ENCODE measurements around the gene PTPRM. TPM values are rescaled to one million over a fixed set of nuclear protein-coding genes. Genes with fewer than 3 reads are reported as not detected.

The PTPRM gene
- total RNA-seq, 1 donor: 84.7 TPM

DNA sequence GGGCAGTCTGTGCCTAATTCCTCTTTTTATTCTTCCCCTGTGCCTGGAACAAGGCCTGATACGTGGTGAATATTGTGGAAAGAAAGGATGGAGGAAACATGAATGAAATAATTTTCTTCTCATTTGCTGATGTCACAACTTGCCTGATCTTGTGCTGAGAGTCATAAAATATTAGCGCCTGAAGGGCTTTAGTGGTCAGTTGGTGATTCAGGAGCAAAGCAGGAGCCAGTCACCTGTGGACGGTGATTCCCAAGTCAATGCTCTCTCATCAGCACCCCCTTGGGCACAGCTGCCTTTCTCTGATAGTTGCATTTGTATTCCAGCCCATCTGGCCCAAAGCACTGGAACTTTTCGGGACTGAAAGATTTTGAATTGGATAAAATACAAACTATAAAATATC, 539.5 kb downstream of the PTPRM start:
- no peaks in the 10 kb centered on the region for H3K27me3 ChIP-seq (ENCODE audit: insufficient read depth, low read length)
- no peak overlapping the region for H3K4me2 ChIP-seq (ENCODE audit: insufficient read depth, low read length)
- H2AFZ ChIP-seq (ENCODE audit: low read length): no peak overlapping the region
- no peak overlapping the region for H3K27ac ChIP-seq (ENCODE audit: low read depth, low read length)
- no peaks in the 10 kb centered on the region for H3K79me2 ChIP-seq (ENCODE audit: insufficient read depth, low read length)
- no peaks in the 10 kb centered on the region for H3K4me1 ChIP-seq (ENCODE audit: insufficient read depth, low read length)
- peaks cover 6% of the 10 kb centered on the region for H3K36me3 ChIP-seq (ENCODE audit: insufficient read depth, low read length)
- no peaks in the 10 kb centered on the region for H4K20me1 ChIP-seq (ENCODE audit: insufficient read depth, low read length)
- TF ChIP-seq, protein P1, sequence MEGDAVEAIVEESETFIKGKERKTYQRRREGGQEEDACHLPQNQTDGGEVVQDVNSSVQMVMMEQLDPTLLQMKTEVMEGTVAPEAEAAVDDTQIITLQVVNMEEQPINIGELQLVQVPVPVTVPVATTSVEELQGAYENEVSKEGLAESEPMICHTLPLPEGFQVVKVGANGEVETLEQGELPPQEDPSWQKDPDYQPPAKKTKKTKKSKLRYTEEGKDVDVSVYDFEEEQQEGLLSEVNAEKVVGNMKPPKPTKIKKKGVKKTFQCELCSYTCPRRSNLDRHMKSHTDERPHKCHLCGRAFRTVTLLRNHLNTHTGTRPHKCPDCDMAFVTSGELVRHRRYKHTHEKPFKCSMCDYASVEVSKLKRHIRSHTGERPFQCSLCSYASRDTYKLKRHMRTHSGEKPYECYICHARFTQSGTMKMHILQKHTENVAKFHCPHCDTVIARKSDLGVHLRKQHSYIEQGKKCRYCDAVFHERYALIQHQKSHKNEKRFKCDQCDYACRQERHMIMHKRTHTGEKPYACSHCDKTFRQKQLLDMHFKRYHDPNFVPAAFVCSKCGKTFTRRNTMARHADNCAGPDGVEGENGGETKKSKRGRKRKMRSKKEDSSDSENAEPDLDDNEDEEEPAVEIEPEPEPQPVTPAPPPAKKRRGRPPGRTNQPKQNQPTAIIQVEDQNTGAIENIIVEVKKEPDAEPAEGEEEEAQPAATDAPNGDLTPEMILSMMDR (IDR thresholded peaks at IDR 0.05; ENCODE audit: extremely low read depth, low read depth, low read length): no peak
- no peak for DNase-seq (ENCODE audit: insufficient read length, low spot score, missing footprints)
- H3K4me3 ChIP-seq (ENCODE audit: insufficient read depth, low read length): no peak overlapping the region
- peaks cover 2% of the 10 kb centered on the region for H3K9me3 ChIP-seq (ENCODE audit: low read depth, low read length)

DNA sequence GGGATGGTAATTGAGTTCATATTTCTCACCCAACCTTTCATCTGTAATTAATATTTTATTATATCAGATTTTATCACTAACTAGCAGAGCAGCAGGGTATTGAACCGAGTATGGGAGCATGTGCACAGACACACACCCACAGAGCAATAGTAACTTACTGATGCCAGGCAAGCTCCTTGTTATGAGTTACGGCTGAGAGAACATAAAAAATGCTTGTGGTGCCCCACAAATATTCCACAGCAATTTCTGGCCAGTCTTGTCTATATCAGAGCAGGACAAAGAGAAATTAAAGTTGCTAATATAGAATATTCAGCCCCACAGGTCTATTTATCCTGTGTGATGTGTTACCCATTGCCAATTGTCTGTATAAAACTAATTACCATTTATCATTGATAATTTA, 540.3 kb downstream of the PTPRM start:
- peaks cover 6% of the 10 kb centered on the region for H3K36me3 ChIP-seq (ENCODE audit: insufficient read depth, low read length)
- H3K4me1 ChIP-seq (ENCODE audit: insufficient read depth, low read length): no peaks in the 10 kb centered on the region
- H4K20me1 ChIP-seq (ENCODE audit: insufficient read depth, low read length): no peaks in the 10 kb centered on the region
- no peak overlapping the region for H2AFZ ChIP-seq (ENCODE audit: low read length)
- no peak overlapping the region for H3K4me2 ChIP-seq (ENCODE audit: insufficient read depth, low read length)
- no peak overlapping the region for H3K27ac ChIP-seq (ENCODE audit: low read depth, low read length)
- H3K79me2 ChIP-seq (ENCODE audit: insufficient read depth, low read length): no peaks in the 10 kb centered on the region
- H3K4me3 ChIP-seq (ENCODE audit: insufficient read depth, low read length): no peak overlapping the region
- no peaks in the 10 kb centered on the region for H3K27me3 ChIP-seq (ENCODE audit: insufficient read depth, low read length)
- H3K9me3 ChIP-seq (ENCODE audit: low read depth, low read length): peaks cover 2% of the 10 kb centered on the region
- peak; percentile 70 for DNase-seq (ENCODE audit: insufficient read length, low spot score, missing footprints)
- TF ChIP-seq, protein P1 (IDR thresholded peaks at IDR 0.05; ENCODE audit: extremely low read depth, low read depth, low read length): no peak

DNA sequence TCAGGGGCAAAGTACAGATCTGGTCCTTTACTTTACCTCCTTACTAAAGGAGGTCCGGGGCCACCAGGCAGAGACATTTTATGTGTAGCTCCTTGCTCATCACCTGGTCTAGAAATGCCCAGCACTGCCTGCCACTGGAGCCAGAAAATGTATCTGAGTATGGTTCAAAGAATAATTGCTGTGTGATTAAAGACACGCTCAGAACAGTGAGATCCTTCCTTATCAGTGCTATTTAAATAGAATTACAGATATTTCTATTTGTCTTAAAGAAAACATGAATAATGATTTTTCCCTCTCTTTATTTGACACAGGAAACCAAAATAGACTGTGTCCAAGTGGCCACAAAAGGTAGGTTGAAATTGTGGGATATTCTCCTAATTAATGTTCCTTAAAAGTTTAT, 547.4 kb downstream of the PTPRM start:
- no peaks in the 10 kb centered on the region for H3K36me3 ChIP-seq (ENCODE audit: insufficient read depth, low read length)
- H3K27me3 ChIP-seq (ENCODE audit: insufficient read depth, low read length): no peaks in the 10 kb centered on the region
- H3K27ac ChIP-seq (ENCODE audit: low read depth, low read length): no peak overlapping the region
- H4K20me1 ChIP-seq (ENCODE audit: insufficient read depth, low read length): no peaks in the 10 kb centered on the region
- H2AFZ ChIP-seq (ENCODE audit: low read length): no peak overlapping the region
- no peak overlapping the region for H3K4me3 ChIP-seq (ENCODE audit: insufficient read depth, low read length)
- peaks cover 15% of the 10 kb centered on the region for H3K4me1 ChIP-seq (ENCODE audit: insufficient read depth, low read length)
- H3K79me2 ChIP-seq (ENCODE audit: insufficient read depth, low read length): no peaks in the 10 kb centered on the region
- TF ChIP-seq, protein P1 (IDR thresholded peaks at IDR 0.05; ENCODE audit: extremely low read depth, low read depth, low read length): no peak
- DNase-seq (ENCODE audit: insufficient read length, low spot score, missing footprints): no peak
- H3K9me3 ChIP-seq (ENCODE audit: low read depth, low read length): no peaks in the 10 kb centered on the region
- H3K4me2 ChIP-seq (ENCODE audit: insufficient read depth, low read length): no peak overlapping the region

DNA sequence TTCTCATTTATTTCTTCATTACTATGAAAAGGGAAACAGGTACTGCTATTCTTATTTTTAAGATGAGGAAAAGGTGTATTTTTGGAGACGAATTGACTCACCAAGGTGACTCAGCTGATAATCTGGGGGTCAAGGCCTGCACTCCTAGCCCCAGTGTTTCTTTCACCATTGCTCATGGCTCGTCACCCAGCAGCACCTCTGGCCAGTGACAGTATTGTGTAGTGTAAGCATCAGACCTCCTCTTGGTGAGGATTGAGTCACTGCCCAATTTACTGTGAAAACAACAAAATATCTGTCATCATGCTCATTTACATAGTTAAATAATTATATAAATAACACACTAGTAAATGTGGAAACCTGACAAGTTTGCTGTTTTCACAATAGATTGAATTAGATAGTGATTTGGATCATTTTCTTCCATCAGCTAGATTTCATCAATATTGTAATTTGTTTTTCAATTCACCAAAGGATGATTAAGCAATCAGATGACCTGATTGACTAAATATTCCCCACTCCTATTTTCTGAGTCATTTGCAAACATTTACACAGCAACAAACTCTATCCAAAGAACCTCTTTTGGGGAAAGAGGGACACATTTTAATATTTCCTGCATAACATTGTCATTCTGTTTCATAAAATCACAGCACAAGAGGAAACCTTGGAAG, 549.4 kb downstream of the PTPRM start:
- H3K36me3 ChIP-seq (ENCODE audit: insufficient read depth, low read length): no peaks in the 10 kb centered on the region
- peak overlapping the region; percentile 5 for H3K4me2 ChIP-seq (ENCODE audit: insufficient read depth, low read length)
- no peak overlapping the region for H3K4me3 ChIP-seq (ENCODE audit: insufficient read depth, low read length)
- no peaks in the 10 kb centered on the region for H4K20me1 ChIP-seq (ENCODE audit: insufficient read depth, low read length)
- no peaks in the 10 kb centered on the region for H3K9me3 ChIP-seq (ENCODE audit: low read depth, low read length)
- no peak overlapping the region for H2AFZ ChIP-seq (ENCODE audit: low read length)
- no peaks in the 10 kb centered on the region for H3K79me2 ChIP-seq (ENCODE audit: insufficient read depth, low read length)
- peaks cover 18% of the 10 kb centered on the region for H3K4me1 ChIP-seq (ENCODE audit: insufficient read depth, low read length)
- DNase-seq (ENCODE audit: insufficient read length, low spot score, missing footprints): peak; percentile 45
- H3K27ac ChIP-seq (ENCODE audit: low read depth, low read length): peak overlapping the region; percentile 63
- H3K27me3 ChIP-seq (ENCODE audit: insufficient read depth, low read length): no peaks in the 10 kb centered on the region
- TF ChIP-seq, protein P1 (IDR thresholded peaks at IDR 0.05; ENCODE audit: extremely low read depth, low read depth, low read length): no peak

All from osteoblast (primary cell).